Stimulated activated CD4-positive, alpha-beta T cell treated with anti-CD3 and anti-CD28 coated beads, Interleukin-15, amount 100 ng/mL, for 48 hours (primary cell): ENCODE results near the gene KIF25.

Experiments
- DNase-seq, 2 donors: peaks; one replicate each; pipeline ENCODE4 v3.0.0-alpha.2; 2020; ENCODE audit warnings: low read depth in 2 of 2

The KIF25 gene

DNA sequence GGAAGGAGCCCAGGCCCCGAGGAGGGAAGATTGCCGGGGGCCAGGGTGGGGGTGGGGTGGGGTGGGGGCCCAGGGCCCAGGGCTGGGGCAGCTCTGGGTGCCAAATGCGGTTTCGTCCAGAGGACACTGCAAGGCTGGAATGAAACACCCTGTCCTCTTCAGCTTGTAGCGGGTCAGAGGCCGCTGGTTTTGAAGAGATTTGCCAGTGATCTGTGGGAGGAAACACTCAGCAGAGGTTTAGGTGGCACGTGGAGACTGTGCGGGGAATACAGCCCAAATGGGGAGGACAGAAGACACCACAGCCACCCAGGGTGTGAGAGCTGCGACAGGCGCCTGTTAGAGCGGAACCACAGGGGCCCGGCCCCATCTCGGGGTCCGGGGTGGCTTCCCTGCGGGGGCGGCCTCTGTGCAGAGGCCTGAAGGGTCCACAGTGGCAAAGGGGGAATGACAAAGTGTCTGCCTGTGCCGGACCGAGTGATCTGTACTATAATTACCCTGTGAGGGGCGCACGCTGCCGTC, 52.3 kb downstream of the KIF25 start:
- DNase-seq = no peak

GRCh38 chr6:168050225-168050880, 52.9 kb downstream of the KIF25 start:
- DNase-seq = no peak

DNA sequence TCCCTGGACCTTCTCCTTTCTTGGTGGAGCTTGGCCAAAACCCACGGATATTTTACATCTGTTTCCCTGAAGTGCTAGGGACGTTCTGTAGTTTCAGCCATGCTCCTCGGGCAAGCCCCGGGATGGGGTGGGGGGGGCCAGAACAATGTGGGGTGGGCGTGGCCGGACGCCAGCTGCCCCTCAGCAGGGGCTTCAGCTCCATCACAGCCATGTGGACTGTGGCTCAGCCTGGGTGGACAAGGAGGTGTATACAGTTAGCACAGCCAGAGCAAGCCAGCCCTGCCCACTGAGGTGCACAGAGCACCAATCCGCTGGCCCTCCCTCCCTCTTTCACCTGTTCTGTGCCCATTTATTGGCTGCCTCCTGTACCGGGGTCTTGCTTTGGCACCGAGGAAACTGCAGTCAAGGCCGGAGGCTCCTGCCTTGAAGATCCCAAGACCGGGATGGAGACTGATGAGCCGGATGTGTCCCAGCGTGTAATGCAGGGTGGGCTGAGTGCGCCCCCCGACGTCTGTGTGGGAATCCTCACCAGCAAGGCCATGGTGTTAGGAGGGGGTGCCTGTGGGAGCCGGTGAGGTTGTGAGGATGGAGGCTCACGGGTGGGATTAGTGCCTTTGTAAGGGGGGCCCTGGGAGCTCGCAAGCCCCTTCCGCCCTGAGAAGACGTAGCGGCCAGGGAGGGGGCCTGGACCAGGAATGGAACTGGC, 53.6 kb downstream of the KIF25 start:
- DNase-seq = no peak

GRCh38 chr6:168051648-168052047, 54.2 kb downstream of the KIF25 start:
- DNase-seq = no peak

- DNase-seq = no peak
Observed at GRCh38 chr6:168052291-168052891, 54.9 kb downstream of the KIF25 start.

DNA sequence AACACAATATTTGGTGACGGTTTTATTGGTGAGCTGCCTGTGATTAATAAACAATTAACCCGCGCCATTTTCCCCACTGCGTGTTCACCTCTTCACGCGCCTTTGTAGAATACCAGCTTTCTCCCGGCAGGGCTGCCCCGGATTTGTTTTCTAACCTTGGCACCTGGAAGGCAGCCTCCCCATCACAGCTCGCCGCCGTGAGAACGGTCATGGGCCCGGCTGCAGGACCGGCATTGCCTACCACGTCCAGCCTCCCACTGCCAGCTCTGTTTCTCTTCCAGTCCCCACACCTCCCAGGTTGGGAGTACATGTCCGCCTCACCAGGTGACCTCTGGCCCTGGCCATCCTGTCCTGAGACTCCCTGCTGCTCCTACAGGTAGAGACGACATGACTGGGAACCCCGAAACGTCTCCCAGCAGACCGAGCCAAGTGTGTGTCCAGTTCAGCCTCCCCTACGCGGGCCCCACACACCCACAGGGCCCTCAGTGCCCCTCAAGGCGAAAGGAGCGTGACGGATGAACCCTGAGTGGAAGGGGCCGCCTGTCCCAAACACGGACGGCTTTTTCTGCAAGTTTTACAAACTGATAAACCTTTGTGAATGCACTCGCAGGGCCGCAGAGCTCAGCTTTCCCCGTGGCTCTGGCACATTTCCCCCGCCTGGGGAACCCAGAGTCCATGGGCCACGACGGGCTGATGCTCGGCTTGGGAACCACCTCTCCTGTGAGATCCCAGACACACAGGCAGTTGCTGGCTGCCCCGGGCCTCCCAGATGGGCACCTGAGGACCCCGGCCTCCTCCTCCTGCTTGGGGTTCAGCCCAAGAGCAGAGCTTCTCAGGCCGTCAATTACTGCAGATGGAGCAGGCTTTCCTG, 55.9 kb downstream of the KIF25 start:
- DNase-seq = no peak

DNA sequence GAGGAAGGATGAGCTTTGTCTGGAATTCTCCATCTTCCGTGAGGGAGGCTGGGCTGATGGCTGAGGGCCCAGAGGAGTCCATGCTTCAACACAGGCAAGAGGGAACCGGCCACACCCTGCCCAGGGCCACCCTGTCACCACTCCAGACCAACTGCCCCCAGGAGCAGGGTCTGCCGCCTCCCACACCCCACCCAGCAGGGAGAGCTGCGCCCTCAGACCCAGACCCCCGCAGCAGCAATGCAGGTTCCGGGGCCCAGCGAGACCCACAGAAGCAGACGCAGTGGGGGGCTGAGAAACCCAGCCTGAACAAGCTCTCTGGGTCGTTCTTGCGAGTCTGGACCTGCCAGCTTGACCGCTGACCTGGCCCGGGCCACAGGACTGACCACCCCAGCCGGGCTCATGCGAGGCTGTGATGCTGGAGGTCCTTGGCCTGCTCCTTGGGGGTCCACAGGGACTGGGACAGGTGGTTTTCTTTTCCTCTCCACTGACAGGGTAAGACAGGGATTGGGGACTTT, 56.5 kb downstream of the KIF25 start:
- no peak for DNase-seq

DNA sequence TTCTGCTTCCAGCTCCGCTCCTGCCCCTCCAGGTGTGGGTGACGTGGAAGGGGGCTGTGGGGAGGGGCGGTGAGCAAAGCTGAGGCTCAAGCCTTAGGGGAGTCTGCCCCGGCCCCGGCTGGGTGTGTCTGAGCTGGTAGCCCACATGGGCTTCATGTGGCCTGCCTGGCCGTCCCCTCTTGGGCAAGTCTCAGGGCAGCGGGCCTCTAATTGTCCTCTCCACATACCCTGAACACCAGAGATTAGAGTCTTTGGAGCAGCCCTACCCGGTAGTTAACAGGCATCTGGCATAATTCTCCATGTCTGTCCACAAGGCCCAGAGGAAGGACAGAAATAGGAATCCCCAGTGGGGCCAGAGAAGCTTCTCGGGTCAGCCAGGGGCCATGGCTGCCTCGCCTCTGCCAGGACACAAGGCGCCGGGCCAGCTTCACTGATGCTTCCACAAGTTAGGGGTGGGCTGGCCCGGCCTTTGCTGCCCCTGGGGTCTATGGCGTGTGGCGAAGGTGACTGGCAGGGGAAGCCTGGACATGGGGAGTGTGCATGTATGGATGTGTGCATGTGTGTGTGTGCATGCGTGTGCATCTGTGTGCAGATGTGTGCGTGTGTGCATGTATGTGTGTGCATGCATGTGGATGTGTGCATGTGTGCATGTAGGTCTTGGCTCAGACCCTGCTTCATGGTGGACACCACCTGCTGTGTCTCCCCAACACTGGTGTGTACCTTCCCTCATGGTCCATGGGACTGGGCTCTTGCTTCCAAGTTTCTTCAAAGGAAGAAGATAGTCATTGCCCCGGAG, 57.5 kb downstream of the KIF25 start:
- DNase-seq = no peak

DNA sequence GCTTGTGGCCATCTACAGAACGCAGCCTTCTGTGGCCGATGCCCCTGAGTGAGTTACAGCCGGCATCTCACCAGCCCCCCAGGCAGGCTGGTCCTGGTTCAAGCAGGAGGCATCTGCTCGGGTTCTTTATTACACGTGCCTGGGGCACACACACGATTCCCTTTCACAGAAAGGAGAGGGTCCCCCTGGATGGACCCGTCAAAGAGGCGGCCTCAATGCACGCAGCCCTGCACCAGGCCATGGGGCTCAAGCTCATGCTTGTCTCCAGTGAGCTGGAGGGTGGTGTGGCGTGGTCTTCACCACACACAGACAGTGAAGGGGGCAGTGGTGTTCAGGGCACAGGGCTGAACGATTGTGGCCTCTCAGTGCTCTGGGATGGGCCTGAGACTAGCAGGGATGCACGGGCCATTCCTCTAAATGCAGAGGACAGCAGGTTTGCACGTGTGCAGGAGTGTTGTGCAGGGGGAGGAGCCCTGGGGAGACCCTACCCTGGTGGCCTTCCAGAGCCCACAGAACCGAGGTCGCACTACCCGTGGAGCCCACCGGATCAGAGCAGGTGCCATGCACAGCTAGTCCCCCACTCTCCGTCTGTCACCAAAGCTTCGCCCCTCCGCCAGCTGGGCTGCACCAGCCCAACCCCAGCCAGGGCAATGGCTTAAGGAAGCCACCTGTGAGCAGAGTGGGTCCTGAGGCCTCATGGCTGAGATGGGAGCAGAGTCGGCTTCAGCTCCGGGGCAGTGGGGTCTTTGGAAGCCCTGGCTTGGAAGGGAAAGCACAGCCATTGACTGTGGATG, 58.4 kb downstream of the KIF25 start:
- DNase-seq = no peak

GRCh38 chr6:168056892-168057527, 59.5 kb downstream of the KIF25 start:
- no peak for DNase-seq

DNA sequence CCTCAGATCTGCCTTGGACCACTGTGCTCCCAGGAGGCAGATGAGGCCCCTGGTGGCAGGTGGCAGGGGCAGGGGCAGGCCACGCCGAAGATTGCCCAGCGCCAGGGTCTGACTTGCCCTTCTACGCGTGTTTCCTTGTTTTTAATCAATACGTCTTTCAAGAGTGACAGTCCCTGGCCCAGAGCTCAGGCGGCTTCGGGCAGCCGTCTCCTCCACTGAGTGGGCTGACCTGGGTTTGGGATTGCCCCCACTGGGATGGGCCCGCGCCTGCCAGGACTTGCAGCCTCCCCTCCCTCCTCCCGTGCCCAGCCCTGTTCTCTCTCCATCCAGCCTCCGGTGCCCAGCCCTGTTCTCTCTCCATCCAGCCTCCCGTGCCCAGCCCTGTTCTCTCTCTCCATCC, 60.4 kb downstream of the KIF25 start:
- DNase-seq = no peak

GRCh38 chr6:168058691-168059551, 61.5 kb downstream of the KIF25 start:
- DNase-seq = no peak

- no peak for DNase-seq
Observed at GRCh38 chr6:168060521-168060931, 63.1 kb downstream of the KIF25 start.

GRCh38 chr6:168061269-168062210, 64.1 kb downstream of the KIF25 start:
- no peak for DNase-seq

GRCh38 chr6:168062346-168063289, 65.1 kb downstream of the KIF25 start:
- no peak for DNase-seq

DNA sequence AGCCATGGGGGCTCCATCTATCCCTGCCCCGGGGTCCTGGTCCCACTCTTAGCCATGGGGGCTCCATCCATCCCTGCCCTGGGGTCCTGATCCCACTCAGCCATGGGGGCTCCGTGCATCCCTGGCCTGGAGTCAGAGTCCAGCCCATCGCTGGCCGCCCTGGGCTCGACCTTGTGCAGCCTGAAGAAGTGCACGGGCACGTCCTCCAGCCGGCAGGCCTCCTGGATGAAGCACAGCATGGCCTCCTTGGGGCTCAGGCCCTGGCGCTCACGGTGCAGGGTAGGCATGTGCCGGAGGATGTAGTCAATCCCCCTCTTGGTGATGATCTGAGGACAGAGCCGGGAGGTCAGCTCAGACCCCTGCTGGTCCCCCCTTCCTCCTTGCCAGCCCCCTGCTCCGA, 66.0 kb downstream of the KIF25 start:
- DNase-seq = no peak
